ENCODE measurements around the gene IFT52.

DNA sequence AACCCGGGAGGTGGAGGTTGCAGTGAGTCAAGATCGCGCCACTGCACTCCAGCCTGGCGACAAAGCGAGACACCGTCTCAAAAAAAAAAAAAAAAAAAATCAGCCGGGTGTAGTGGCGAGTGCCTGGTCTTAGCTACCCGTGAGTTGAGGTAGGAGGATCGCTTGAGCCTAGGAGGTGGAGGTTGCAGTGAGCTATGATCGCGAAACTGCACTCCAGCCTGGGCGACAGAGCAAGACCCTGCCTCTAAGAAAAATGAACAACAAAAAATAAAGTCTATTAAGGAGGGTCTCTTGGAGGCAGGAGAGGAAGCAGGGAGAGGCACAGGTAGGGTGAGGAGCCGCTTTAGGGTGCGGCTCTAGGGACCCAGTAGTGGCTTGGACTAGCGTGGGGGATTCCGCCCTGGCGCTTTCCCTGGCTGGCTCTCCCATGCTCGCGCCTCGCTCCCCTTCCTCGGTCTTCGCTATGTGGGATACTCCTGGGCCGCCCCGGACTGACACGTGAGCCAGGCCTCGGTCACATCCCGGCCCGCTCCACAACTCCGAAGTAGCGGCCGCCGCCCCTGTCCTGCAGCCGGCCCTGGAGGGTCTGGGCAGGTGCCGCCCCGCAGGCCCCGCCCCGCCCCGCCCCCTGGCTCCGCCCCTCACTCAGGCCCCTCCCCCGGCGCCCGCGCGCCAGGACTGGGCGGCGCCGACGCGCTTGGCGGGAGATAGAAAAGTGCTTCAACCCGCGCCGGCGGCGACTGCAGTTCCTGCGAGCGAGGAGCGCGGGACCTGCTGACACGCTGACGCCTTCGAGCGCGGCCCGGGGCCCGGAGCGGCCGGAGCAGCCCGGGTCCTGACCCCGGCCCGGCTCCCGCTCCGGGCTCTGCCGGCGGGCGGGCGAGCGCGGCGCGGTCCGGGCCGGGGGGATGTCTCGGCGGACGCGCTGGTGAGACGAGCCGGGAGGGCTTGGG lies 75.9 kb downstream of the IFT52 start, which contains the start of gene MYBL2:
- peak; percentile 78; the same call in 1 of the 2 replicates for TF ChIP-seq POLR2A (IDR thresholded peaks at IDR 0.05; ENCODE audit: low read depth, low read length)
- TF ChIP-seq TAF1 (IDR thresholded peaks at IDR 0.05; ENCODE audit: borderline replicate concordance, low read depth, low read length) = peak; percentile 64; the same call in 1 of the 2 replicates
- peak; percentile 49; the same call in 1 of the 2 replicates for TF ChIP-seq POLR2AphosphoS5 (IDR thresholded peaks at IDR 0.05; ENCODE audit: low read depth, low read length)

Measured in GM12892 (cell line).